GM12873 (cell line): Measurements from ENCODE around the gene ABCA3.

Experiments used
- TF ChIP-seq, protein P1 (sequence below): IDR thresholded peaks from 2 replicates; pipeline ENCODE4 v1.5.1; 2012; ENCODE audit warnings: low read depth, mild to moderate bottlenecking, moderate library complexity, low read length, control low read depth; ENCODE audit not compliant: insufficient read depth; ENCODE audit errors: missing control alignments

Gene ABCA3

DNA sequence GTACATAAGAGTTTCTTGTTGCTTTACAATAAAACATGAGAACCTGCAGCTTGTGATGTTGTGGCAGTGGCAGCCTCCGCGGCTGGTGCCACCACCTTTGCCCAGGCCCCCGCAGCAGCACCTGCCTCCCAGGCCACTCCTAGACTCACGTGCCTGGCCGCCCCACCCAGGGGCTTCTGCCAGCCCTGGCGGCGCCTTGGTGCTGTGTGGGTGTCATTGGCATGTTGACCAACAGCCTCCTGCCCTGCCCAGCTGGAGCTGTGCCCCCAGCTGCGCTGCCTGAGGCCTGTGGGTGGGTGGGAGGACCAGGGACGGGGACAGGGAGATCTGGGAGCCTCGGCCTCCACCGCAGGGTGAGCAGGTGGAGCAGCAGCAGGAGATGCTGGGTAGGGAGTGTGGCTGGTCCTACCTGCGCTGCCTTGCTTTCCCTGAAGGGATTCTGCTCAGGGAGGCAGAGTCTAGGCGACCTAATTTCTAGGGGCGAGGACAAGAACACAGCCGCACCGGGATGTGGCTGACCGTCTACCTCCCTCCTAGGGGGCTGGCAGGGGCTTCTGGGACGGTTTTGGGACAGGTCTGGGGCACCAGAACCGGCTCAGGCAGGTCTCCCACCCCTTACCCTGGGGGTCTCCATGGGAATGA, 104.7 kb downstream of the ABCA3 start:
- TF ChIP-seq, protein P1, sequence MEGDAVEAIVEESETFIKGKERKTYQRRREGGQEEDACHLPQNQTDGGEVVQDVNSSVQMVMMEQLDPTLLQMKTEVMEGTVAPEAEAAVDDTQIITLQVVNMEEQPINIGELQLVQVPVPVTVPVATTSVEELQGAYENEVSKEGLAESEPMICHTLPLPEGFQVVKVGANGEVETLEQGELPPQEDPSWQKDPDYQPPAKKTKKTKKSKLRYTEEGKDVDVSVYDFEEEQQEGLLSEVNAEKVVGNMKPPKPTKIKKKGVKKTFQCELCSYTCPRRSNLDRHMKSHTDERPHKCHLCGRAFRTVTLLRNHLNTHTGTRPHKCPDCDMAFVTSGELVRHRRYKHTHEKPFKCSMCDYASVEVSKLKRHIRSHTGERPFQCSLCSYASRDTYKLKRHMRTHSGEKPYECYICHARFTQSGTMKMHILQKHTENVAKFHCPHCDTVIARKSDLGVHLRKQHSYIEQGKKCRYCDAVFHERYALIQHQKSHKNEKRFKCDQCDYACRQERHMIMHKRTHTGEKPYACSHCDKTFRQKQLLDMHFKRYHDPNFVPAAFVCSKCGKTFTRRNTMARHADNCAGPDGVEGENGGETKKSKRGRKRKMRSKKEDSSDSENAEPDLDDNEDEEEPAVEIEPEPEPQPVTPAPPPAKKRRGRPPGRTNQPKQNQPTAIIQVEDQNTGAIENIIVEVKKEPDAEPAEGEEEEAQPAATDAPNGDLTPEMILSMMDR = no peak

GRCh38 chr16:2235234-2235651, 105.3 kb downstream of the ABCA3 start:
- TF ChIP-seq, protein P1 = no peak

- TF ChIP-seq, protein P1 = no peak
Measured at GRCh38 chr16:2234813-2235170, 105.7 kb downstream of the ABCA3 start.

GRCh38 chr16:2233872-2234812, 106.4 kb downstream of the ABCA3 start:
- TF ChIP-seq, protein P1 = no peak

DNA sequence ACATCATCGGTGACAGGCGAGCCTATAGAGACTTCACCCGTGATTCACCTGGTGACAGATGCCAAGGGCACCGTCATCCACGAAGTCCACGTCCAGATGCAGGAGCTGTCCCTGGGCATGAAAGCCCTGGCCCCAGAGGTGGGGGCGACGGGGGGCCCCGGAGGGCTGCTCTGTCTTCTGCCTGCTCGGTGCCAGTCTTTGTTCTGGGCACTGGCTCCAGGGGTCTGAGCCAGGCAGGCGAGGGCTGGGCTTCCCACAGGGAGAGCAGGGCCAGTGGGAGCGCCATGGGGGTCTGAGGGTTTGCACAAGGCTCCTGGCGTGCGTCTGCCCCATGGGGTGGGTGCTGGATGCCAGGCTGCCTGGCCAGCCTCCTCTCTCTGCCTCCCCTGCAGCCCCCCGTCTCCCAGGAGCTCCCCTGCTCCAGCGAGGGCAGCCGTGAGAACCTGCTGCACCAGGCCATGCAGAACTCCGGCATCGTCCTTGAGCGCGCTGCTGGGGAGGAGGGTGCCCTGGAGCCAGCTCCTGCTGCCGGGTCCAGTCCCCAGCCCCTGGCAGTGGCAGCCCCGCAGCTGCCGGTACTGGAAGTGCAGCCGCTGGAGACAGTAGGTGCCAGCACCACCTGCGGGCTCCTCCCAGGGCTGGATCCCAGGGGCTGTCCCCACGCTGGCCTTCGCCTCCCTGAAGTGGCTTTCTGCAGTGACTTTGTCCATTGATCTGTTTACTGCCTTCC, 107.3 kb downstream of the ABCA3 start:
- TF ChIP-seq, protein P1 = no peak

- TF ChIP-seq, protein P1 = no peak
Measured at GRCh38 chr16:2232094-2232990, 108.2 kb downstream of the ABCA3 start.
